ENCODE measurements around the gene TULP4. TPM values are rescaled to one million over a fixed set of nuclear protein-coding genes. Genes with fewer than 3 reads are reported as not detected.

The TULP4 gene
- total and polyA plus RNA-seq, 2 of the 8 experiments (the other 6 are each of a cell fraction or from before 2014, with no cell fraction given), result 7.7 to 51.6 TPM

- TF ChIP-seq ASH2L (IDR thresholded peaks at IDR 0.05; ENCODE audit: low read length), result no peak
- TF ChIP-seq ATF3 (IDR thresholded peaks at IDR 0.05; ENCODE audit: insufficient read depth, low read depth, low read length), result no peak
- TF ChIP-seq CTBP2 (IDR thresholded peaks at IDR 0.05; ENCODE audit: borderline replicate concordance, insufficient read depth, insufficient read length, low read length), result no peak
- TF ChIP-seq CEBPB (IDR thresholded peaks at IDR 0.05; ENCODE audit: low read depth, low read length), result no peak
- no peak for TF ChIP-seq TAF7 (optimal IDR thresholded peaks at IDR 0.05; ENCODE audit: borderline replicate concordance, low read depth, low read length)
- no peaks in the 10 kb centered on the region for H3K27me3 ChIP-seq (replicated peaks in 1 of 4; ENCODE audit: control insufficient read depth in 3 of 4, extremely low read depth in 1 of 4, insufficient read depth in 3 of 4, low read length in 3 of 4)
- DNase-seq (ENCODE audit: low read depth in 1 of 2, low spot score in 2 of 2), result no peak
- WGBS, 2 experiments (ENCODE audit: extremely low coverage in 1 of 2, insufficient coverage in 1 of 2, insufficient read length in 1 of 2, insufficient replicate concordance in 2 of 2, low coverage in 1 of 2, low lambda C conversion rate in 2 of 2, missing lambda C conversion rate in 1 of 2), result 81% methylated on average over 9 of the region's 9 CpGs; no CpG with 5 or more reads in 1 of the 2 experiments
- FAIRE-seq, result no peak
- peaks cover 0 to 22% (median 3%) of the 10 kb centered on the region in 4 experiments; a peak in 3 of 8 replicates for H3K36me3 ChIP-seq (ENCODE audit: control insufficient read depth in 2 of 4, insufficient read depth in 4 of 4, low read length in 3 of 4)
- no peak overlapping the region for H2BK120ac ChIP-seq (replicated peaks; ENCODE audit: low read depth, low read length)
- no peak overlapping the region for H3K23ac ChIP-seq (ENCODE audit: insufficient read length)
- no peaks in the 10 kb centered on the region for H4K20me1 ChIP-seq (replicated peaks in 1 of 2; ENCODE audit: control insufficient read depth in 1 of 2, insufficient read depth in 2 of 2, low read length in 2 of 2)
- H3K18ac ChIP-seq (ENCODE audit: extremely low read depth, low read length), result no peak overlapping the region
- H3K9me3 ChIP-seq (ENCODE audit: insufficient read depth in 2 of 2, low read depth in 1 of 2, low read length in 1 of 2), result peaks cover 0 to 5% of the 10 kb centered on the region in 2 experiments; a peak in 2 of 4 replicates
- CTCF ChIA-PET (ENCODE audit: partially characterized antibody), result no interaction called here
- H3K4me3 ChIP-seq (ENCODE audit: extremely low read depth in 1 of 4, insufficient read depth in 2 of 4, low read depth in 3 of 4, low read length in 4 of 4), result no peak overlapping the region
- no peak overlapping the region for H2AFZ ChIP-seq (ENCODE audit: low read length)
- no peak overlapping the region for H3K4me2 ChIP-seq (ENCODE audit: insufficient read depth in 1 of 2, low read depth in 2 of 2, low read length in 2 of 2)
- no peaks in the 10 kb centered on the region for H3K23me2 ChIP-seq (ENCODE audit: low read depth, low read length)
- H2BK12ac ChIP-seq (ENCODE audit: low read depth, low read length), result no peak overlapping the region
- POLR2A ChIA-PET (ENCODE audit: partially characterized antibody), result no interaction called here
- no peaks in the 10 kb centered on the region for H3K79me1 ChIP-seq (ENCODE audit: low read depth, low read length)
- no peak overlapping the region for H4K91ac ChIP-seq (replicated peaks; ENCODE audit: insufficient read length, low read length)
- no peak overlapping the region for H2AK5ac ChIP-seq (ENCODE audit: low read depth, low read length)
- H3K14ac ChIP-seq (ENCODE audit: insufficient read length), result no peak overlapping the region
- no peak overlapping the region for H2BK20ac ChIP-seq (ENCODE audit: low read length)
- no peak overlapping the region for H3K27ac ChIP-seq (ENCODE audit: low read depth, low read length)
- H2BK15ac ChIP-seq (ENCODE audit: low read length), result no peak overlapping the region
- no peak overlapping the region for H4K8ac ChIP-seq (ENCODE audit: extremely low read depth, insufficient read depth, low read length)
- no peak overlapping the region for H3K9ac ChIP-seq (replicated peaks in 1 of 4; ENCODE audit: extremely low read depth in 1 of 4, low read depth in 3 of 4, low read length in 3 of 4)
- no peak overlapping the region for H3K4ac ChIP-seq (replicated peaks; ENCODE audit: insufficient read length, low read depth, low read length)
- no peak overlapping the region for H4K5ac ChIP-seq (ENCODE audit: insufficient read length, low read depth, low read length)
- peaks cover 0 to 14% of the 10 kb centered on the region in 2 experiments; a peak in 1 of 4 replicates for H3K79me2 ChIP-seq (ENCODE audit: control insufficient read depth in 1 of 2, insufficient read depth in 2 of 2, low read length in 2 of 2)
- no peaks in the 10 kb centered on the region for H3K4me1 ChIP-seq (replicated peaks in 1 of 4; ENCODE audit: control insufficient read depth in 3 of 4, insufficient read depth in 4 of 4, low read length in 3 of 4)
- H3K56ac ChIP-seq (replicated peaks; ENCODE audit: insufficient read length, low read depth, low read length), result no peak overlapping the region
- no peak overlapping the region for H2BK5ac ChIP-seq (ENCODE audit: low read depth, low read length)
These were observed 1.7 kb downstream of the TULP4 start for GRCh38 chr6:158313989-158314388.
